ENCODE results near the gene METTL15.

METTL15 gene

DNA sequence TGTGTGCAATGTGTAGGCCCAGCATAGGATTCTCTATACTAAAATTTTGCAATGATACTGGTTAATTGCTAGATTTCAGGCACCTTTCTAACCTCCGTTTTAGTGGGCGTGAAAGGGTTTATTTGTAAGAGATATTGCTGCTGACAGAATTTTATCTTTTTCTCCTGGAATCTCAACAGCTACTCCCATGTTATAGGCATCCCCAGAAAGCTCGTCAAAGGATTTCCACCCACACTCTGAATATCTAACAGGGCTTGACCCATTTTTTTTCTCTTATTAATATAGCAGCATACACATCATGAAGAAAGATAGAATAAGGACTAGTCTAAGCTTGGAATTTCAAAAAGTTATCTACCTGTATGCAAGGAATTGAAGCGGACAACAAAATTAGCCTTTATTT lies 124.5 kb downstream of the METTL15 start:
- Histone ChIP-seq H2AFZ (ENCODE audit: low read depth, low read length) (no peak overlapping the region), H4K20me1 (ENCODE audit: insufficient read depth, low read length) (no peaks in the 10 kb centered on the region), H3K27ac (ENCODE audit: low read length) (no peak overlapping the region), H3K27me3 (ENCODE audit: low read depth, low read length) (no peaks in the 10 kb centered on the region), H3K9me3 (ENCODE audit: insufficient read depth, low read length) (no peaks in the 10 kb centered on the region), H3K4me1 (ENCODE audit: low read length) (peaks cover under 1% of the 10 kb centered on the region; the same call in 1 of the 2 replicates), H3K4me3 (ENCODE audit: low read length) (no peak overlapping the region), H3K79me2 (ENCODE audit: low read length) (no peaks in the 10 kb centered on the region), H3K4me2 (ENCODE audit: low read length) (no peak overlapping the region), H3K36me3 (replicated peaks; ENCODE audit: low read depth, low read length) (no peaks in the 10 kb centered on the region), H3K9ac (ENCODE audit: low read length) (no peak overlapping the region)
- TF ChIP-seq, protein P1, sequence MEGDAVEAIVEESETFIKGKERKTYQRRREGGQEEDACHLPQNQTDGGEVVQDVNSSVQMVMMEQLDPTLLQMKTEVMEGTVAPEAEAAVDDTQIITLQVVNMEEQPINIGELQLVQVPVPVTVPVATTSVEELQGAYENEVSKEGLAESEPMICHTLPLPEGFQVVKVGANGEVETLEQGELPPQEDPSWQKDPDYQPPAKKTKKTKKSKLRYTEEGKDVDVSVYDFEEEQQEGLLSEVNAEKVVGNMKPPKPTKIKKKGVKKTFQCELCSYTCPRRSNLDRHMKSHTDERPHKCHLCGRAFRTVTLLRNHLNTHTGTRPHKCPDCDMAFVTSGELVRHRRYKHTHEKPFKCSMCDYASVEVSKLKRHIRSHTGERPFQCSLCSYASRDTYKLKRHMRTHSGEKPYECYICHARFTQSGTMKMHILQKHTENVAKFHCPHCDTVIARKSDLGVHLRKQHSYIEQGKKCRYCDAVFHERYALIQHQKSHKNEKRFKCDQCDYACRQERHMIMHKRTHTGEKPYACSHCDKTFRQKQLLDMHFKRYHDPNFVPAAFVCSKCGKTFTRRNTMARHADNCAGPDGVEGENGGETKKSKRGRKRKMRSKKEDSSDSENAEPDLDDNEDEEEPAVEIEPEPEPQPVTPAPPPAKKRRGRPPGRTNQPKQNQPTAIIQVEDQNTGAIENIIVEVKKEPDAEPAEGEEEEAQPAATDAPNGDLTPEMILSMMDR (IDR thresholded peaks at IDR 0.05; ENCODE audit: low read depth, low read length), result no peak
- no peak for TF ChIP-seq EZH2phosphoT487 (IDR thresholded peaks at IDR 0.05; ENCODE audit: low read depth)

DNA sequence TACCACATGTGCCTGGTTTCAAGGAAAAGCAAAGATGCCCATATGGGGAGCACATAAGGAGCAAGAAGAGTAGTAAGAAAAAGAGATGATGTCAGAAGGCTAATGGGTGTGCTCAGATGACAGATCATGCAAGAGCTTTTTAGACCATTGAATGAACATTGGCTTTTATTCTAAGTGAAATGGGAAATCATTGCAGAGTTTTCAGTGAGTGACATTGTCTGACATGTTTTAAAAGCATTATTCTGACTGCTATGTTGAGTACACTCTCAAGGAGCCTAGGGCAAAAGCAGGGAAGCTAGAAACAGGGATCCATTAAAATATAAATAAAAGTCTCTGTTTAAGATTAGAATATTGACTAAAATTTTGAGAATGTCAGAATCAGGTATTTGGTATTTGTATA lies 133.6 kb downstream of the METTL15 start:
- H3K9me3 ChIP-seq (ENCODE audit: insufficient read depth, low read length), result no peaks in the 10 kb centered on the region
- H4K20me1 ChIP-seq (ENCODE audit: insufficient read depth, low read length), result no peaks in the 10 kb centered on the region; the same call in 1 of the 2 replicates
- H3K27me3 ChIP-seq (ENCODE audit: low read depth, low read length), result no peaks in the 10 kb centered on the region
- H2AFZ ChIP-seq (ENCODE audit: low read depth, low read length), result no peak overlapping the region
- H3K79me2 ChIP-seq (ENCODE audit: low read length), result no peaks in the 10 kb centered on the region
- no peak overlapping the region for H3K27ac ChIP-seq (ENCODE audit: low read length)
- no peak overlapping the region for H3K9ac ChIP-seq (ENCODE audit: low read length)
- H3K4me2 ChIP-seq (ENCODE audit: low read length), result no peak overlapping the region
- peaks cover 4% of the 10 kb centered on the region for H3K36me3 ChIP-seq (replicated peaks; ENCODE audit: low read depth, low read length)
- no peak overlapping the region for H3K4me3 ChIP-seq (ENCODE audit: low read length)
- TF ChIP-seq, protein P1 (IDR thresholded peaks at IDR 0.05; ENCODE audit: low read depth, low read length), result no peak
- TF ChIP-seq EZH2phosphoT487 (IDR thresholded peaks at IDR 0.05; ENCODE audit: low read depth), result no peak
- peaks cover 4% of the 10 kb centered on the region; the same call in 1 of the 2 replicates for H3K4me1 ChIP-seq (ENCODE audit: low read length)

DNA sequence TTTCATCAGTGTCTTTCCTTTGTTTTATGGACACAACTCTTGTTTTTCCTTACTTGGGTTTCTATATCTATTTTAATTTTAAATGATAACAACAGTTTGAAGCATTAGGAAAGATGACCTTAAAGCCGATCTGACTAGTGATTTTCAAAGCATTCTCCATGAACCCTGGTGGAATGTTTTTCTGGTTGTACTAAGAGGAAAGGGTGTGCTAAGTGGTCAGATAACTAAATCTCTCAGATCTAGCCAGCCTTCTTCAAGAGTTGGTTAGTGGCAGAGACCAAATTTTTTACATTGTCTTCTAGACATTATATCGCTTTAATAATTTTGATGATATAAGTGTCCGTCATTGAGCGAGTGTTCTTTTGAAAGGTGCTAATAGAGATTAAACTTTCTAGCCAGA lies 134.4 kb downstream of the METTL15 start:
- H3K4me3 ChIP-seq (ENCODE audit: low read length), result no peak overlapping the region

GRCh38 chr11:28243061-28243460 lies 134.9 kb downstream of the METTL15 start:
- peaks cover 4% of the 10 kb centered on the region for H3K36me3 ChIP-seq (replicated peaks; ENCODE audit: low read depth, low read length)
- H3K4me1 ChIP-seq (ENCODE audit: low read length), result peaks cover 4% of the 10 kb centered on the region; the same call in 1 of the 2 replicates
- no peaks in the 10 kb centered on the region for H3K27me3 ChIP-seq (ENCODE audit: low read depth, low read length)
- no peak overlapping the region for H3K27ac ChIP-seq (ENCODE audit: low read length)
- no peak overlapping the region for H3K4me3 ChIP-seq (ENCODE audit: low read length)
- no peak overlapping the region for H3K9ac ChIP-seq (ENCODE audit: low read length)
- no peaks in the 10 kb centered on the region for H3K9me3 ChIP-seq (ENCODE audit: insufficient read depth, low read length)
- no peak overlapping the region for H3K4me2 ChIP-seq (ENCODE audit: low read length)
- no peak overlapping the region for H2AFZ ChIP-seq (ENCODE audit: low read depth, low read length)
- no peaks in the 10 kb centered on the region; the same call in 1 of the 2 replicates for H4K20me1 ChIP-seq (ENCODE audit: insufficient read depth, low read length)
- TF ChIP-seq, protein P1 (IDR thresholded peaks at IDR 0.05; ENCODE audit: low read depth, low read length), result no peak
- TF ChIP-seq EZH2phosphoT487 (IDR thresholded peaks at IDR 0.05; ENCODE audit: low read depth), result no peak
- no peaks in the 10 kb centered on the region for H3K79me2 ChIP-seq (ENCODE audit: low read length)

More for the DNA sequence above, 134.4 kb downstream of the METTL15 start:
- Histone ChIP-seq H3K4me2 (ENCODE audit: low read length) (no peak overlapping the region), H3K79me2 (ENCODE audit: low read length) (no peaks in the 10 kb centered on the region), H3K9ac (ENCODE audit: low read length) (no peak overlapping the region), H3K9me3 (ENCODE audit: insufficient read depth, low read length) (no peaks in the 10 kb centered on the region), H3K27me3 (ENCODE audit: low read depth, low read length) (no peaks in the 10 kb centered on the region), H4K20me1 (ENCODE audit: insufficient read depth, low read length) (no peaks in the 10 kb centered on the region; the same call in 1 of the 2 replicates), H3K4me1 (ENCODE audit: low read length) (peaks cover 4% of the 10 kb centered on the region; the same call in 1 of the 2 replicates), H3K36me3 (replicated peaks; ENCODE audit: low read depth, low read length) (peaks cover 4% of the 10 kb centered on the region), H3K27ac (ENCODE audit: low read length) (no peak overlapping the region), H2AFZ (ENCODE audit: low read depth, low read length) (no peak overlapping the region)
- TF ChIP-seq, protein P1 (IDR thresholded peaks at IDR 0.05; ENCODE audit: low read depth, low read length), result no peak
- TF ChIP-seq EZH2phosphoT487 (IDR thresholded peaks at IDR 0.05; ENCODE audit: low read depth), result no peak
